ENCODE measurements around the gene PDCD6IP.
"Not testable (repeated sequence)": the region's sequence is repeated elsewhere in the genome, so short reads cannot be mapped to it uniquely, and the experiment has no call there.

The PDCD6IP gene

GRCh38 chr3:33850599-33850998 lies 52.2 kb downstream of the PDCD6IP start:
- DNase-seq = not testable (repeated sequence)

- not testable (repeated sequence) for DNase-seq
These were observed 57.0 kb downstream of the PDCD6IP start for GRCh38 chr3:33855407-33855806.

GRCh38 chr3:33855884-33856546 lies 57.6 kb downstream of the PDCD6IP start:
- no peak for DNase-seq

GRCh38 chr3:33857701-33858100 lies 59.3 kb downstream of the PDCD6IP start:
- DNase-seq = not testable (repeated sequence)

- DNase-seq = no peak
These were observed 59.7 kb downstream of the PDCD6IP start for GRCh38 chr3:33858131-33858530.

- no peak for DNase-seq
These were observed 62.1 kb downstream of the PDCD6IP start for GRCh38 chr3:33860373-33861050.

GRCh38 chr3:33865133-33865532 lies 66.7 kb downstream of the PDCD6IP start:
- no peak for DNase-seq

- no peak for DNase-seq
These were observed 69.9 kb downstream of the PDCD6IP start for GRCh38 chr3:33868309-33868708.

- no peak for DNase-seq
These were observed 71.5 kb downstream of the PDCD6IP start for GRCh38 chr3:33869977-33870376.

GRCh38 chr3:33874815-33875214 lies 76.4 kb downstream of the PDCD6IP start:
- DNase-seq = no peak

GRCh38 chr3:33875680-33876079 lies 77.2 kb downstream of the PDCD6IP start:
- no peak for DNase-seq

- DNase-seq = no peak
These were observed 78.8 kb downstream of the PDCD6IP start for GRCh38 chr3:33877187-33877586.

GRCh38 chr3:33879540-33879939 lies 81.1 kb downstream of the PDCD6IP start:
- no peak for DNase-seq

- no peak for DNase-seq
These were observed 83.0 kb downstream of the PDCD6IP start for GRCh38 chr3:33881156-33882064.

- no peak for DNase-seq
These were observed 83.9 kb downstream of the PDCD6IP start for GRCh38 chr3:33882296-33882695.

- no peak for DNase-seq
These were observed 85.1 kb downstream of the PDCD6IP start for GRCh38 chr3:33883538-33883950.

- DNase-seq = no peak
These were observed 85.6 kb downstream of the PDCD6IP start for GRCh38 chr3:33883951-33884561.

- DNase-seq = no peak
These were observed 86.3 kb downstream of the PDCD6IP start for GRCh38 chr3:33884701-33885100.

GRCh38 chr3:33885496-33885895 lies 87.1 kb downstream of the PDCD6IP start:
- DNase-seq = no peak

GRCh38 chr3:33886015-33886414 lies 87.6 kb downstream of the PDCD6IP start:
- no peak for DNase-seq

GRCh38 chr3:33887478-33887877 lies 89.0 kb downstream of the PDCD6IP start:
- DNase-seq = no peak

- no peak for DNase-seq
These were observed 91.1 kb downstream of the PDCD6IP start for GRCh38 chr3:33889394-33890039.

GRCh38 chr3:33892655-33893054 lies 94.2 kb downstream of the PDCD6IP start:
- DNase-seq = no peak

Measured in stimulated activated CD4-positive, alpha-beta T cell treated with anti-CD3 and anti-CD28 coated beads, Interleukin-1b, Interleukin-23, amount 100 ng/mL, for 48 hours (primary cell).